Right ventricle myocardium inferior (tissue), 1 donor: Measurements from ENCODE around the gene S100A4. TPM values are rescaled to one million over a fixed set of nuclear protein-coding genes. Genes with fewer than 3 reads are reported as not detected.
A peak's percentile ranks its signal among the peaks of the same experiment; 100 is the strongest.

ENCODE experiments used
- ATAC-seq: fragments of 200-7000 bp; cut with Tn5 transposase; one replicate; pipeline ENCODE4 v1.9.1; 2020; ENCODE audit warnings: mild to moderate bottlenecking, moderate library complexity
- DNase-seq: peaks from one replicate; pipeline ENCODE4 v3.0.0; 2021; ENCODE audit errors: missing footprints
- intact Hi-C: fragments of 100-400 bp; cut with DNase I; formaldehyde crosslinking; loops from one replicate; pipeline ENCODE4 v1.11.0; 2022
- total RNA-seq: library from RNA; stranded (reverse); fragmentation: NEBNext Ultra II Directional; extraction: Animal tissue kit (Norgen Biotek cat#: 25700); gene quantifications from one replicate; pipeline ENCODE4 v1.2.1, GENCODE V29; 2021
- donor health status: DM: no; HTN: yes; CAD: no; lungs with severe emphysema.

S100A4 gene
- total RNA-seq, 1 donor from 2014 or later: 164 TPM

- DNase-seq (no peak), ATAC-seq (no peak)
- intact Hi-C loops: loop anchor here (1.0 kb wide), 1 partner anchor 143 kb away; no protein-coding TSS in a partner anchor
These were observed 50.1 kb downstream of the S100A4 start for GRCh38 chr1:153495536-153495935.

- ATAC-seq (peak; percentile 50), DNase-seq (peak; percentile 91)
- intact Hi-C loops: loop anchor here (1.0 kb wide), 1 partner anchor 143 kb away; no protein-coding TSS in a partner anchor
These were observed 50.5 kb downstream of the S100A4 start for GRCh38 chr1:153494976-153495535.

Other genes starting within 250 kb of the S100A4 start
- gene PGLYRP3, start 232.9 kb downstream of the S100A4 start, total RNA-seq: not detected
- gene PGLYRP4, start 197.0 kb downstream of the S100A4 start, total RNA-seq: not detected
- gene S100A9, start 188.0 kb downstream of the S100A4 start, total RNA-seq: 190 TPM
- gene S100A12, start 170.2 kb downstream of the S100A4 start, total RNA-seq: 4.0 TPM
- gene S100A8, start 154.7 kb downstream of the S100A4 start, total RNA-seq: 79.9 TPM
- gene S100A7A, start 129.3 kb downstream of the S100A4 start, total RNA-seq: not detected
- gene S100A7, start 85.2 kb downstream of the S100A4 start, total RNA-seq: not detected
- gene S100A6, start 9.8 kb downstream of the S100A4 start, total RNA-seq: 265 TPM
- not detected for gene S100A5, start 4.9 kb downstream of the S100A4 start, total RNA-seq
- gene S100A3, start 3.5 kb upstream of the S100A4 start, total RNA-seq: 0.49 TPM
- 2.3 TPM for gene S100A2, start 20.0 kb upstream of the S100A4 start, total RNA-seq
- gene S100A16, start 67.3 kb upstream of the S100A4 start, total RNA-seq: 49.2 TPM
- 6.3 TPM for gene S100A14, start 70.5 kb upstream of the S100A4 start, total RNA-seq
- 155 TPM for gene S100A13, start 81.7 kb upstream of the S100A4 start, total RNA-seq
- 2,065 TPM for gene S100A1, start 82.6 kb upstream of the S100A4 start, total RNA-seq
- gene CHTOP, start 88.3 kb upstream of the S100A4 start, total RNA-seq: 72.1 TPM
- gene SNAPIN, start 112.9 kb upstream of the S100A4 start, total RNA-seq: 64.0 TPM
- 60.4 TPM for gene ILF2, start 125.2 kb upstream of the S100A4 start, total RNA-seq
- gene NPR1, start 132.9 kb upstream of the S100A4 start, total RNA-seq: 14.6 TPM
- gene INTS3, start 182.2 kb upstream of the S100A4 start, total RNA-seq: 33.0 TPM
- gene SLC27A3, start 229.6 kb upstream of the S100A4 start, total RNA-seq: 13.5 TPM